CD8-positive, alpha-beta memory T cell (primary cell): ENCODE measurements around the gene PRKAG2. TPM values are rescaled to one million over a fixed set of nuclear protein-coding genes. Genes with fewer than 3 reads are reported as not detected.
A peak's percentile ranks its signal among the peaks of the same experiment; 100 is the strongest.

Source experiments
- CTCF ChIA-PET: fragments of 350-600 bp; sonication (Branson Sonifier 250); formaldehyde crosslinking; loops from one replicate; lab custom pipeline; 2021; ENCODE audit warnings: antibody characterized with exemption; lab: Charles Lee
- POLR2A ChIA-PET: fragments of 350-600 bp; sonication (Branson Sonifier 250); formaldehyde crosslinking; loops from one replicate; lab custom pipeline; 2021; ENCODE audit warnings: antibody characterized with exemption; lab: Charles Lee
- DNase-seq, 5 donors: peaks; one replicate each; pipeline versions ENCODE4 v3.0.0 to v3.0.0-alpha.2; 2020 to 2022; ENCODE audit warnings: mixed read lengths in 1 of 5
- H3K27ac ChIP-seq: one replicate; pipeline ENCODE4 v1.7.0; 2013; ENCODE audit warnings: low read depth, mild to moderate bottlenecking, low read length, moderate library complexity
- H3K27me3 ChIP-seq: 2 replicates; pipeline ENCODE4 v1.7.0; 2013; ENCODE audit warnings: low read length, mild to moderate bottlenecking; ENCODE audit not compliant: insufficient read depth, poor library complexity, severe bottlenecking
- H3K36me3 ChIP-seq: 2 replicates; pipeline ENCODE4 v1.7.0; 2013; ENCODE audit warnings: mild to moderate bottlenecking, low read length, moderate library complexity; ENCODE audit not compliant: insufficient read depth
- H3K4me1 ChIP-seq: 2 replicates; pipeline ENCODE4 v1.7.0; 2013; ENCODE audit warnings: mild to moderate bottlenecking, low read length, moderate library complexity; ENCODE audit not compliant: insufficient read depth
- H3K4me3 ChIP-seq: 2 replicates; pipeline ENCODE4 v1.7.0; 2013; ENCODE audit warnings: mild to moderate bottlenecking, low read length
- H3K9me3 ChIP-seq: 2 replicates; pipeline ENCODE4 v1.7.0; 2013; ENCODE audit warnings: mild to moderate bottlenecking, low read length
- H3K27ac Mint-ChIP-seq, 8 donors: one replicate each; pipeline ENCODE4 v1.8.0; 2020 to 2021; ENCODE audit warnings: mixed read lengths in 8 of 8, mild to moderate bottlenecking in 6 of 8, inconsistent platforms in 3 of 8, moderate library complexity in 3 of 8
- H3K27me3 Mint-ChIP-seq, 2 donors: one replicate each; pipeline ENCODE4 v1.8.0; 2020 to 2021; ENCODE audit warnings: mixed read lengths in 2 of 2, mild to moderate bottlenecking in 1 of 2, moderate library complexity in 1 of 2
- H3K36me3 Mint-ChIP-seq, 3 donors: one replicate each; pipeline ENCODE4 v1.8.0; 2020 to 2021; ENCODE audit warnings: mixed read lengths in 3 of 3, inconsistent platforms in 1 of 3, mild to moderate bottlenecking in 1 of 3
- H3K4me1 Mint-ChIP-seq, 3 donors: one replicate each; pipeline ENCODE4 v1.8.0; 2020 to 2021; ENCODE audit warnings: mixed read lengths in 3 of 3, inconsistent platforms in 1 of 3, mild to moderate bottlenecking in 1 of 3
- H3K4me3 Mint-ChIP-seq, 7 donors: one replicate each; pipeline ENCODE4 v1.8.0; 2020 to 2021; ENCODE audit warnings: mixed read lengths in 7 of 7, mild to moderate bottlenecking in 6 of 7, moderate library complexity in 4 of 7, inconsistent platforms in 2 of 7
- H3K9me3 Mint-ChIP-seq, 5 donors: one replicate each; pipeline ENCODE4 v1.8.0; 2020 to 2022; ENCODE audit warnings: mixed read lengths in 5 of 5, mild to moderate bottlenecking in 3 of 5, moderate library complexity in 2 of 5, inconsistent platforms in 1 of 5
- polyA plus RNA-seq: library from polyadenylated mRNA; unstranded; fragments of 300-500 nt; fragmentation: Illumina TruSeq; gene quantifications from one replicate; pipeline ENCODE4 v1.2.3, GENCODE V29; 2021
- total RNA-seq, 2 experiments: library from RNA; stranded (reverse); gene quantifications; one replicate each; pipeline ENCODE4 v1.2.3, GENCODE V29; 2021

The PRKAG2 gene
- total RNA-seq (10 to 100 TPM; 23.1 to 27.2 TPM), polyA plus RNA-seq (31.4 TPM)

DNA sequence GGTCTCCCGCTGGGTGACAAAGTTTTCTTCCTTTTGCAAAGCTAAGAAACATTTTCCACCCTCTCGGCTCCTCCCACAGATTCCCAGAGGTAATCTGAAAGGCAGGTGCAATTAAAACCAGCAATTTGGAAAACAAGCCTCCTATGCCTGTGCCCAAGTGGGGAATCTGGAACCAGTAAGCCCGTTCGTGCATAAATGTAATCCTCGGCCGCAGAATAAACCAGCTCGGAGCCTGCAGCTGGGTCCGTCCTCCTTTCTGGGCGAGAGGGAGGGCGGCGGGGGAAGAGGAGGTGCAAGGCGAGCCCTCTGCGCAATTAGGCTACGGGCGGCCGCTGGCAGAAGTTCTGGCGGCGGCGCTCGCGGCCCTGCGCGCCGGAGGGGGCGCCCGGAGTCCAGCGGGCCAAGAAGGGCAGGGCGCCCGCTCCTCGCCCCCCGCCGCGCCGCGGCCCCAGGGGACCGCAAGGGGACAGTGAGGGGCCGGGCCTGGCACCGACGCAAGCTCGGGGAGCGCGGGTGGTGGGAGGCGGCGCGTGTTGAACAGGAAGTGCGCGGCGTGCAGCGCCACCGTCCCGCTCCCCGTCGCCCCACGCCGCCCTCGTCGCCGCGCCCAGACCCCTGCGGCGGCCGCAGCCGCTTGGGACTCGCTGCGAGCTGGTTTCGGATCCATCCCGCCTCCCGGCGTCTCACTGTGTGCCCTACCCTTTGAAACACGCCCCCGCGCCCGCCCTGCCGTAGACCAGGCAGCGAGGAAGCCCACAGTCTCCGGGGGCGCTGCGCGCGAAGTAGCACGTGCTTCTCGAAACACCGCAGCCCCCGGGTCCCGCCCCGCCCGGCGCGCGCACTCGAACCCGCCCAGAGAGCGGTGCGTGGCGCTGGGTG, at the start of gene PRKAG2:
PRKAG2 (minus strand) TSS at position 217 of the 879 bp plus-strand sequence. CDS start 495 bp downstream, outside the sequence.
- POLR2A ChIA-PET = interaction anchor here (1.0 to 2.4 kb wide), 4 partner anchors 58 to 357 kb away, joined by 3 to 10 read pairs (median 6); partner anchors contain the start of gene RHEB
- peak; percentile 58 to 86 (median 76) for DNase-seq
- peak within 1 kb of the TSS; percentile 98 for H3K4me3 ChIP-seq
- Mint-ChIP-seq H3K36me3 (peaks cover 0 to 13% (median 0%) of the 10 kb centered on the region in 3 donors), H3K27ac (peak within 1 kb of the TSS; percentile 86 to 98 (median 92)), H3K4me1 (peaks cover 9 to 26% (median 19%) of the 10 kb centered on the region in 3 donors), H3K9me3 (no peaks in the 10 kb centered on the region), H3K4me3 (peak within 1 kb of the TSS; percentile 93 to 100 (median 96)), H3K27me3 (peaks cover 0 to 2% of the 10 kb centered on the region in 2 donors)
- no peaks in the 10 kb centered on the region for H3K36me3 ChIP-seq
- peaks cover 12% of the 10 kb centered on the region for H3K4me1 ChIP-seq
- H3K27me3 ChIP-seq = no peaks in the 10 kb centered on the region
- CTCF ChIA-PET = interaction anchor here (0.9 to 2.5 kb wide), 4 partner anchors 38 to 1396 kb away, joined by 3 to 10 read pairs (median 5); no protein-coding TSS in a partner anchor
- H3K9me3 ChIP-seq = no peaks in the 10 kb centered on the region
- peak within 1 kb of the TSS; percentile 64 for H3K27ac ChIP-seq

DNA sequence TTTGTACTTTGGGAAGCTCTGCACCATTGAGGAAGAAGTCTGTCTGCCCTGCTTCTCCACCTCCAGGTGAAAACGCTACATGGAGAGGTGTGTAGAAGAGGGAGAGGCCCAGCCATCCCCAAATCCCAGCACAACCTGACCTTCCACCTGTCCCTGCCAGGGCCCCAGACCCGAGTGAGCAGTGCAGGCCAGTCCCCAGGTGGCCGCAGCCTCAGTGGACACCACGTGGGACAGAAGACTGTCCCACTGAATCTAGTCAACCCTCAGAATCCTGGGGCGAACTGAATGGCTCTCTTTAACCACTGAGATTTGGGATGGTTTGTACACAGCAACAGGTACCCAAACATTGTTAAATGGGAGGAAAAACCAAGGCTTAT, 49.4 kb upstream of the PRKAG2 start:
- no peaks in the 10 kb centered on the region for H3K36me3 Mint-ChIP-seq
- H3K9me3 ChIP-seq = no peaks in the 10 kb centered on the region
- POLR2A ChIA-PET = no interaction called here
- no peaks in the 10 kb centered on the region for H3K27me3 ChIP-seq
- H3K36me3 ChIP-seq = no peaks in the 10 kb centered on the region
- CTCF ChIA-PET = no interaction called here
- no peaks in the 10 kb centered on the region for H3K4me1 Mint-ChIP-seq
- no peak overlapping the region for H3K4me3 ChIP-seq
- H3K27ac Mint-ChIP-seq = no peak overlapping the region
- H3K27ac ChIP-seq = no peak overlapping the region
- peak overlapping the region in 1 of 7 donors; percentile 78 for H3K4me3 Mint-ChIP-seq
- no peak for DNase-seq
- H3K27me3 Mint-ChIP-seq = peaks cover 7 to 39% of the 10 kb centered on the region in 2 donors
- no peaks in the 10 kb centered on the region for H3K4me1 ChIP-seq
- peaks cover 0 to 2% (median 0%) of the 10 kb centered on the region in 5 donors for H3K9me3 Mint-ChIP-seq

DNA sequence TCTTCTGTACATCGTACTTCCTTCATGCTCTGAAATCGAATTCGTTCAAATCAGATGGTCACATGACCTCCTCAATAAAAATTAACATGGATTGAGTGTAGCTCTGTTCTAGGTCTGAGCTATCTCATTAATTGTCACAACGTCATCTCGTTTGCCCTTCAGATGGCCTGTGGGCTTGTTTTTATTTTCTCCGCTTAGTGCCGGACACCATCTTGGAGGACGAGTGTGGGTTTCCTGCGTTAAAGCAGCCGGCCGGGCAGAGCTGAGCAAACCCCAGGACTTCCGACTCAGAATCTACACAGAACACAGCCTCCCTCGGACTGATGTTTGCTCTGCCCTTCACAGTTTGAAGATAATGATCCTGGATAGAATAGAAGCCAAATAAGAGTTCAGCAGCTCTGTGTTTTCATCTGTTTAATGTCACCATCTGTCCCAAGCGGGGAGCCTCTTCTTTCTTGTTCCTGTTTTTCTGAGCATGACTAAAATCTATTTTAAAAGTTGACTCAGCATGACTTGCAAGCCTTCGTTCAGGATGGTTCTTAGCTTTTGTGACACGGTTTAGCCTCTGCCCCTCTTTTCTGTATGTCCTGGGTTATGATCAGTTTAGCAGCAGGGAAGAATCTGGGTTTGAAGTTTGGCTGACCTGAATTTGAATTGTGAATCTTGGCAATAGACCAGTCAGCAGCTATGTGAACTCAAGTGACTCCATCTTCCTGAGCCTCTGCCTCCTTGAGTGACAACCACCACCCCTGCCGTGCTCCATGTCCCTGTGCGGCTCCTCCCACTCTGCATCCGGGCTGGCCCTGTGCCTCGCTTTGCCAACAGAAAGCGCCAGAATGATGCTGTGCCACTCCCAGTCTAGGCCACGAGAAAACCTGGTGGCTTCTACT, 48.8 kb upstream of the PRKAG2 start:
- Mint-ChIP-seq H3K36me3 (no peaks in the 10 kb centered on the region), H3K27me3 (peaks cover 7 to 43% of the 10 kb centered on the region in 2 donors), H3K4me1 (no peaks in the 10 kb centered on the region), H3K9me3 (peaks cover 0 to 2% (median 0%) of the 10 kb centered on the region in 5 donors), H3K27ac (no peak overlapping the region), H3K4me3 (peak overlapping the region in 1 of 7 donors; percentile 24)
- Histone ChIP-seq H3K4me1 (no peaks in the 10 kb centered on the region), H3K9me3 (no peaks in the 10 kb centered on the region), H3K36me3 (no peaks in the 10 kb centered on the region), H3K27ac (peak overlapping the region; percentile 3), H3K4me3 (no peak overlapping the region), H3K27me3 (no peaks in the 10 kb centered on the region)
- no peak for DNase-seq
- ChIA-PET CTCF (no interaction called here), POLR2A (no interaction called here)

DNA sequence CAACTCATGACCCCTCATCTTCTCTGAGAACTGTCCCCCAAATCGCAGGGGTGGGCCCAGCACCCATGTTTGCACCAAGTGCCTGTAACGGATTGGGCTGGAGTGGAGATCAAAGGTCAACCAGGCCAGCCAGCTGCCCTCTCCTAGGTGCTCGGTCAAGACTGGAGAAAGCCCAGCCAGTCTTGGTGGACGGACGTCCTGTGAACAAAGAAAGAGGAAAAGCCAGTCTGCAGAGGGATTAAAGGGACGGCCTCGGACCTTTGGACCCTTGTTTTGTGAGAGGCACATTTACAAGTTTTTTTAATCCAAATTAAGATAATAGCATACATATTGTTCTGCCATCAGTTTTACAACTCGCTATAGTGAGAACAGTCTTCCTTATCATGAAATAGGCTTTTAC, 47.6 kb upstream of the PRKAG2 start:
- Mint-ChIP-seq H3K9me3 (peaks cover 0 to 2% (median 0%) of the 10 kb centered on the region in 5 donors), H3K36me3 (no peaks in the 10 kb centered on the region), H3K4me3 (no peak overlapping the region), H3K27me3 (peaks cover 5 to 42% of the 10 kb centered on the region in 2 donors), H3K4me1 (no peaks in the 10 kb centered on the region), H3K27ac (no peak overlapping the region)
- no peaks in the 10 kb centered on the region for H3K36me3 ChIP-seq
- ChIA-PET CTCF (no interaction called here), POLR2A (no interaction called here)
- no peak overlapping the region for H3K27ac ChIP-seq
- H3K9me3 ChIP-seq = no peaks in the 10 kb centered on the region
- H3K4me1 ChIP-seq = no peaks in the 10 kb centered on the region
- H3K27me3 ChIP-seq = no peaks in the 10 kb centered on the region
- DNase-seq = no peak
- H3K4me3 ChIP-seq = no peak overlapping the region

DNA sequence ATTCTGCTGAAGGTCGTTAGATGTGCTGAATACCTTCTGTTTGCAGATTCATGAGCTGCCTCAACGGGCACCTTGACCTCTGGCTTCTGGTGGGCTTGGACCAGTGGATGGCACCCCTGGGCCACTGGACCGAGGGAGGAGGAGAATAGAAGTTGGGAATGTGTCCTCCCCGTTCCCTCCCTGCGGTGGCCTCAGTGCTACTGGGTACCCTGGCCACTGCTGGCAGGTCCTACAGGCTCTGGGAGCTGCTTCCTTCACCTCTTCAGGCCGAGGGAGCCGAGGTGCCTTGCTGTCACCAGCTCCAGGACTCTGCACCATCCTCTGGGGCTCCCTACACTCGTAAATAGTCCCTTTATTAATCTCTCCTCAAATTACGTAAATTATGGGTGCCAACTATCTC, 47.1 kb upstream of the PRKAG2 start:
- Histone ChIP-seq H3K27me3 (no peaks in the 10 kb centered on the region), H3K4me3 (no peak overlapping the region), H3K36me3 (no peaks in the 10 kb centered on the region), H3K27ac (no peak overlapping the region), H3K4me1 (no peaks in the 10 kb centered on the region), H3K9me3 (no peaks in the 10 kb centered on the region)
- POLR2A ChIA-PET = no interaction called here
- no peaks in the 10 kb centered on the region for H3K4me1 Mint-ChIP-seq
- CTCF ChIA-PET = interaction anchor here (1.1 kb wide), 1 partner anchor 8 kb away, joined by 3 read pairs; no protein-coding TSS in a partner anchor
- peaks cover 5 to 39% of the 10 kb centered on the region in 2 donors for H3K27me3 Mint-ChIP-seq
- no peak overlapping the region for H3K4me3 Mint-ChIP-seq
- peaks cover 0 to 2% (median 0%) of the 10 kb centered on the region in 5 donors for H3K9me3 Mint-ChIP-seq
- H3K36me3 Mint-ChIP-seq = no peaks in the 10 kb centered on the region
- no peak overlapping the region for H3K27ac Mint-ChIP-seq
- DNase-seq = no peak

DNA sequence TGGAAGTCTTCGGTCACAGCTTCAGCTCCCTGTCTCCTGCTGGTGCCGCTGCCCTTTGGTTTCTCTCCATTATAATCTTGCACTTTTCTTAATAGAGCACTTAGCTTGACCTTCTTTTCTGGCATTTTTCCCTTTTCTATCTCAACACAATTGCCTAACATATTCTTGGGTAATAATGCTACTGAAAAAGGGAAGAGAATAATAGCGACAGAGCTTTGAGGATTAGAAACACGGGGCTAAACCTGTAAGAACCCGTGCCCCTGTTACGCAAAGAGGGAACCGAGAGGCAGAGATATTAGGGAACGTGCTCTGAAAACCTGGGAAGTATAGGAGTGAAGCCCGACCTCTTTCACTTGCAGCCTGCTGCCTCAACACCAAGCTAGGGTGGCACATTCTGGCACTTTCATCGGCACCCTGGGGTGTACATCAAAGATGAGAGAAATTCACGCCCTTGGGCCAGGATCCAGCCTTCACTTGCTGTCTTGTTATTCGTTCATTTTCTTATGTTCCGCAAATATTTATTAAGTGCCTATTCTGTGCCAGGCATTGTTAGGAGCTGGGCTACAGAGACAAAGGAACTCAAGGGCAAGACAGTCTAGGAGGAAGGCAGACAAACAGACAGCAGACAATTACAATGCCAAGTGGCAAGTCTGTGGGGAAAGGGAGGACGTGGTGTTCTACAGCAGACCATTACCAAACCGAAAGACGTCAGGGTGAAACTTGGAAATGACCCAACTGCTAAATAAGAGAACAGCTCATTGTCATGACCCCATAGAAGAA, 46.4 kb upstream of the PRKAG2 start:
- no peaks in the 10 kb centered on the region for H3K9me3 ChIP-seq
- no peaks in the 10 kb centered on the region for H3K27me3 ChIP-seq
- Mint-ChIP-seq H3K4me1 (no peaks in the 10 kb centered on the region), H3K36me3 (no peaks in the 10 kb centered on the region), H3K4me3 (no peak overlapping the region), H3K9me3 (peaks cover 0 to 2% (median 0%) of the 10 kb centered on the region in 5 donors), H3K27me3 (peaks cover 5 to 39% of the 10 kb centered on the region in 2 donors), H3K27ac (no peak overlapping the region)
- no peak overlapping the region for H3K27ac ChIP-seq
- H3K36me3 ChIP-seq = no peaks in the 10 kb centered on the region
- no peak overlapping the region for H3K4me3 ChIP-seq
- ChIA-PET POLR2A (no interaction called here), CTCF (interaction anchor here (0.7 to 1.1 kb wide), 2 partner anchors 9 to 41 kb away, joined by 3 read pairs; no protein-coding TSS in a partner anchor)
- H3K4me1 ChIP-seq = no peaks in the 10 kb centered on the region
- DNase-seq = no peak

DNA sequence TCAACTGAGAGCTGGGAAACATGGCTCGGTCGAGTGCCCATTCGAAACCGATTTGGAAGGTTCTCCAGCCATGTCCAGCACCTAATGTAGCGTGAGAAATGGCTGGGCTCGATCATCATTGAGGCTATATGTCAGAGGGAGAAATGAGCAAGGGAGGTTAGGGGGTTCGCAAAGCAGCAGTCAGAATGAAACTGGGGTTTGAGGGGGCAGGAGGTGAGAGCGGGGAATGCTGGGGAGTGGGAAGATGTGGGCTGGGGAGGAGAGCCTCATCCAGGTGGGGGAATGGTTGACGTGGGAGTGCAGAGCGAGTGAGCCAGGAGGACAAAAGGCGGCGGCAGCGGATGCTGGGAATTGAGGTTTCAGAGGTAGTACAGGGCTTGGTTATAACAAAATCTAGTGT, 44.5 kb upstream of the PRKAG2 start:
- H3K9me3 Mint-ChIP-seq = peaks cover 0 to 3% (median 0%) of the 10 kb centered on the region in 5 donors
- Histone ChIP-seq H3K36me3 (no peaks in the 10 kb centered on the region), H3K9me3 (no peaks in the 10 kb centered on the region), H3K4me1 (no peaks in the 10 kb centered on the region), H3K27ac (no peak overlapping the region), H3K27me3 (no peaks in the 10 kb centered on the region), H3K4me3 (no peak overlapping the region)
- ChIA-PET CTCF (no interaction called here), POLR2A (no interaction called here)
- no peaks in the 10 kb centered on the region for H3K36me3 Mint-ChIP-seq
- no peak overlapping the region for H3K27ac Mint-ChIP-seq
- peaks cover 9 to 42% of the 10 kb centered on the region in 2 donors for H3K27me3 Mint-ChIP-seq
- no peaks in the 10 kb centered on the region for H3K4me1 Mint-ChIP-seq
- no peak overlapping the region for H3K4me3 Mint-ChIP-seq
- DNase-seq = no peak
